Breast epithelium (tissue), 4 donors: ENCODE results near the gene LAMA3. TPM values are rescaled to one million over a fixed set of nuclear protein-coding genes. Genes with fewer than 3 reads are reported as not detected.

Experiments used
- DNase-seq, 2 donors: peaks; one replicate each; pipeline ENCODE4 v3.0.0-alpha.2; 2019; ENCODE audit warnings: low spot score in 2 of 2
- H3K27ac ChIP-seq, 2 donors: fragments of 200-600 bp; sonication (generic) in 1 of 2; one replicate each; pipeline ENCODE4 v1.5.1; 2016 to 2019; ENCODE audit warnings: mild to moderate bottlenecking in 1 of 2
- H3K27me3 ChIP-seq, 2 donors: fragments of 200-600 bp; sonication (generic) in 1 of 2; one replicate each; pipeline versions ENCODE4 v1.5.1 to v1.6.0; 2017 to 2019; ENCODE audit warnings: control low read depth in 1 of 2, mild to moderate bottlenecking in 1 of 2
- H3K36me3 ChIP-seq: fragments of 200-600 bp; one replicate; pipeline ENCODE4 v1.5.1; 2019
- H3K4me1 ChIP-seq, 2 donors: fragments of 200-600 bp; sonication (generic); one replicate each; pipeline ENCODE4 v1.5.1; 2016 to 2019; ENCODE audit warnings: control low read depth in 1 of 2
- H3K4me3 ChIP-seq, 3 donors: fragments of 200-600 bp; sonication (generic); 1 replicate in 2 of 3; 2 replicates in 1 of 3; pipeline ENCODE4 v1.5.1; 2016 to 2019; ENCODE audit warnings: mild to moderate bottlenecking in 3 of 3, moderate library complexity in 2 of 3
- H3K9me3 ChIP-seq, 2 donors: fragments of 200-600 bp; sonication (generic) in 1 of 2; one replicate each; pipeline ENCODE4 v1.5.1; 2016 to 2019; ENCODE audit warnings: control low read depth in 1 of 2
- CTCF ChIP-seq, 3 donors: fragments of 450-650 bp; IDR thresholded peaks; one replicate each; pipeline ENCODE4 v1.5.1; 2016 to 2017; ENCODE audit warnings: antibody characterized with exemption in 3 of 3, mild to moderate bottlenecking in 3 of 3, moderate library complexity in 3 of 3
- POLR2A ChIP-seq: fragments of 450-650 bp; IDR thresholded peaks from one replicate; pipeline ENCODE4 v1.6.1; 2016; ENCODE audit warnings: antibody characterized with exemption, mild to moderate bottlenecking, moderate library complexity
- POLR2AphosphoS5 ChIP-seq, 3 donors: sonication (generic); formaldehyde crosslinking; IDR thresholded peaks; one replicate each; pipeline ENCODE4 v1.6.1; 2017; ENCODE audit warnings: antibody characterized with exemption in 3 of 3
- intact Hi-C: fragments of 100-400 bp; cut with DNase I; formaldehyde crosslinking; loops from one replicate; pipeline ENCODE4 v1.15.1; 2023; ENCODE audit warnings: low total_unique reads
- total RNA-seq, 3 donors: library from RNA; depleted of rRNA; stranded (reverse); fragments of >200 nt; gene quantifications; one replicate each; pipeline ENCODE4 v1.1.0, GENCODE V29; 2016

Gene LAMA3
- total RNA-seq, 3 donors from 2014 or later = 43.4 to 173 (median 127) TPM

GRCh38 chr18:23861805-23862470 is 172.7 kb downstream of the LAMA3 start:
- peak overlapping the region; percentile 79 to 82 for H3K27ac ChIP-seq
- TF ChIP-seq CTCF (IDR thresholded peaks at IDR 0.05) (no peak), POLR2A (no peak), POLR2AphosphoS5 (IDR thresholded peaks at IDR 0.05) (peak in 1 of 3 donors; percentile 38)
- peak in 1 of 2 donors; percentile 54 for DNase-seq
- H3K9me3 ChIP-seq = no peaks in the 10 kb centered on the region
- intact Hi-C loops = no loop called here
- no peaks in the 10 kb centered on the region for H3K36me3 ChIP-seq
- no peak overlapping the region for H3K4me3 ChIP-seq
- no peaks in the 10 kb centered on the region for H3K27me3 ChIP-seq
- no peaks in the 10 kb centered on the region for H3K4me1 ChIP-seq

- intact Hi-C loops = loop anchor here (1.0 kb wide), 1 partner anchor 21 kb away; no protein-coding TSS in a partner anchor
- H3K27me3 ChIP-seq = no peaks in the 10 kb centered on the region
- peak in 1 of 2 donors; percentile 16 for DNase-seq
- H3K36me3 ChIP-seq = no peaks in the 10 kb centered on the region
- no peak overlapping the region for H3K4me3 ChIP-seq
- H3K27ac ChIP-seq = no peak overlapping the region
- H3K4me1 ChIP-seq = no peaks in the 10 kb centered on the region
- no peak for TF ChIP-seq CTCF (IDR thresholded peaks at IDR 0.05)
- no peak for TF ChIP-seq POLR2AphosphoS5 (IDR thresholded peaks at IDR 0.05)
- TF ChIP-seq POLR2A = no peak
- no peaks in the 10 kb centered on the region for H3K9me3 ChIP-seq
Observed at GRCh38 chr18:23864624-23865023, 175.4 kb downstream of the LAMA3 start.

GRCh38 chr18:23867006-23867405 is 177.8 kb downstream of the LAMA3 start:
- DNase-seq = no peak
- Histone ChIP-seq H3K27ac (no peak overlapping the region), H3K27me3 (no peaks in the 10 kb centered on the region), H3K4me3 (no peak overlapping the region), H3K4me1 (no peaks in the 10 kb centered on the region), H3K36me3 (no peaks in the 10 kb centered on the region), H3K9me3 (no peaks in the 10 kb centered on the region)
- no peak for TF ChIP-seq CTCF (IDR thresholded peaks at IDR 0.05)
- no peak for TF ChIP-seq POLR2AphosphoS5 (IDR thresholded peaks at IDR 0.05)
- TF ChIP-seq POLR2A = no peak
- intact Hi-C loops = no loop called here

- Histone ChIP-seq H3K27me3 (no peaks in the 10 kb centered on the region), H3K4me3 (no peak overlapping the region), H3K4me1 (no peaks in the 10 kb centered on the region), H3K27ac (no peak overlapping the region), H3K36me3 (no peaks in the 10 kb centered on the region), H3K9me3 (no peaks in the 10 kb centered on the region)
- DNase-seq = no peak
- intact Hi-C loops = no loop called here
- no peak for TF ChIP-seq CTCF (IDR thresholded peaks at IDR 0.05)
- no peak for TF ChIP-seq POLR2A
Observed at GRCh38 chr18:23868136-23868785, 179.0 kb downstream of the LAMA3 start.

GRCh38 chr18:23870676-23871380 is 181.6 kb downstream of the LAMA3 start:
- TF ChIP-seq CTCF (IDR thresholded peaks at IDR 0.05) (no peak), POLR2A (no peak), POLR2AphosphoS5 (IDR thresholded peaks at IDR 0.05) (no peak)
- peak overlapping the region; percentile 61 to 81 for H3K27ac ChIP-seq
- no peaks in the 10 kb centered on the region for H3K27me3 ChIP-seq
- intact Hi-C loops = no loop called here
- H3K4me3 ChIP-seq = no peak overlapping the region
- no peaks in the 10 kb centered on the region for H3K36me3 ChIP-seq
- DNase-seq = no peak
- no peaks in the 10 kb centered on the region for H3K4me1 ChIP-seq
- H3K9me3 ChIP-seq = no peaks in the 10 kb centered on the region
